Skeletal muscle tissue (tissue), 4 donors: ENCODE data around the gene ADAMTSL5. TPM values are rescaled to one million over a fixed set of nuclear protein-coding genes. Genes with fewer than 3 reads are reported as not detected.

Source experiments
- H3K27ac ChIP-seq: one replicate; pipeline ENCODE4 v1.7.0; 2013; ENCODE audit warnings: mild to moderate bottlenecking, low read depth, low read length, inconsistent platforms
- H3K27me3 ChIP-seq, 3 donors: one replicate each; pipeline ENCODE4 v1.7.0; 2013; ENCODE audit warnings: low read length in 3 of 3; ENCODE audit not compliant: control insufficient read depth in 3 of 3, insufficient read depth in 3 of 3
- H3K36me3 ChIP-seq, 3 donors: one replicate each; pipeline ENCODE4 v1.7.0; 2013; ENCODE audit warnings: low read length in 3 of 3; ENCODE audit not compliant: control insufficient read depth in 3 of 3, insufficient read depth in 3 of 3
- H3K4me1 ChIP-seq, 3 donors: one replicate each; pipeline ENCODE4 v1.7.0; 2013; ENCODE audit warnings: low read length in 3 of 3, mild to moderate bottlenecking in 3 of 3; ENCODE audit not compliant: control insufficient read depth in 3 of 3, insufficient read depth in 3 of 3
- H3K4me3 ChIP-seq, 3 donors: one replicate each; pipeline ENCODE4 v1.7.0; 2013; ENCODE audit warnings: low read length in 3 of 3
- H3K9ac ChIP-seq, 3 donors: one replicate each; pipeline ENCODE4 v1.7.0; 2013; ENCODE audit warnings: low read length in 3 of 3, mild to moderate bottlenecking in 3 of 3, moderate library complexity in 2 of 3, low read depth in 1 of 3
- H3K9me3 ChIP-seq, 3 donors: one replicate each; pipeline ENCODE4 v1.7.0; 2013; ENCODE audit warnings: low read length in 3 of 3; ENCODE audit not compliant: control insufficient read depth in 3 of 3
- total RNA-seq: library from RNA; depleted of rRNA; stranded (reverse); fragments of >200 nt; gene quantifications from one replicate; pipeline ENCODE4 v1.2.3, GENCODE V29; 2014
- donor health status: Osteomylitis.

The ADAMTSL5 gene
- total RNA-seq, 1 donor from 2014 or later: 3.1 TPM

DNA sequence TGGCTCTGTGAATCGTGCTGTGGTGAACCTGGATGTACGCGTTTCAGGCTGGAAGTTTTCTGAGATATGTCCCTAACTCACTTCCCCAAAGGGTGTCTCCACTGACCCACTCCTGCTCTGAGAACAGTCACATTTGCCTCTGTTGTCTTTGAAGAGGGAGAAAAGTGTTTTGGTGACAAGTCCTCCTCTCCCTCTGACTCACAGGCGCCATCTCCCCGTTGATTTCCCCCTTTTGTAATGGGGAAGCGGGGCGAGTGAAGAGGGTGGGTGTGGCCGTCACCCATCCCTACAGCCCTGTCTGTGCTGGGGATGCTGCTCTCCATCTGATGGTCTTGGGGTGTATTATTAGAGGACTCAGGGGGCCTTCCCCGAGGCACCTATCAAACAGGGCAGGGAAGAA lies 53.3 kb downstream of the ADAMTSL5 start:
- no peak overlapping the region for H3K4me3 ChIP-seq
- peaks cover 0 to 7% (median 0%) of the 10 kb centered on the region in 3 donors for H3K36me3 ChIP-seq
- H3K27me3 ChIP-seq: peaks cover 31 to 58% (median 39%) of the 10 kb centered on the region in 3 donors
- H3K4me1 ChIP-seq: peaks cover 0 to 11% (median 3%) of the 10 kb centered on the region in 3 donors
- no peak overlapping the region for H3K27ac ChIP-seq
- H3K9ac ChIP-seq: no peak overlapping the region
- H3K9me3 ChIP-seq: no peaks in the 10 kb centered on the region

DNA sequence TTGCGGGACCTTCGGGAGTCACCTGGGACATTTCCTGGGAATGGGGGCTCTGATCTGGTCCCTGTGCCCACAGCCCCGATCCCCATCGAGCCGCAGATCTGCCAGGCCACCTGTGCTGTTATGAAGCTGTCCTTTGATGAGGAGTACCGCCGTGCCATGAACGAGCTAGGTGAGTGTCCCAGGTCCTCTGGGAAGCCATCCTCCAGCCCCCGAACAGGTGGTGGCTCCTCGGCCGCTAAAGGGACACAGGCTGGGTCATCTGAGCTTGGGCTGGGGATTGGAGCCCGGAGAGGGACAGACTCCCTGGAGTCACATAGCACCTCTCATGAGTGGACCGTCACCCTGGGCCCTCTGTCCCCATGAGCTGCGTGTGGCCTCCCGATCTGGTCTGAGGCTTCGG lies 54.9 kb downstream of the ADAMTSL5 start:
- no peak overlapping the region for H3K27ac ChIP-seq
- no peaks in the 10 kb centered on the region for H3K9me3 ChIP-seq
- H3K36me3 ChIP-seq: peaks cover 0 to 7% (median 0%) of the 10 kb centered on the region in 3 donors
- peaks cover 0 to 21% (median 11%) of the 10 kb centered on the region in 3 donors for H3K4me1 ChIP-seq
- peaks cover 46 to 66% (median 51%) of the 10 kb centered on the region in 3 donors for H3K27me3 ChIP-seq
- H3K9ac ChIP-seq: no peak overlapping the region
- H3K4me3 ChIP-seq: no peak overlapping the region

GRCh38 chr19:1457031-1457739 lies 55.6 kb downstream of the ADAMTSL5 start:
- Histone ChIP-seq H3K36me3 (peaks cover 0 to 7% (median 0%) of the 10 kb centered on the region in 3 donors), H3K27ac (no peak overlapping the region), H3K4me3 (no peak overlapping the region), H3K27me3 (peaks cover 54 to 73% (median 58%) of the 10 kb centered on the region in 3 donors), H3K9me3 (no peaks in the 10 kb centered on the region), H3K9ac (no peak overlapping the region), H3K4me1 (peaks cover 0 to 25% (median 16%) of the 10 kb centered on the region in 3 donors)

DNA sequence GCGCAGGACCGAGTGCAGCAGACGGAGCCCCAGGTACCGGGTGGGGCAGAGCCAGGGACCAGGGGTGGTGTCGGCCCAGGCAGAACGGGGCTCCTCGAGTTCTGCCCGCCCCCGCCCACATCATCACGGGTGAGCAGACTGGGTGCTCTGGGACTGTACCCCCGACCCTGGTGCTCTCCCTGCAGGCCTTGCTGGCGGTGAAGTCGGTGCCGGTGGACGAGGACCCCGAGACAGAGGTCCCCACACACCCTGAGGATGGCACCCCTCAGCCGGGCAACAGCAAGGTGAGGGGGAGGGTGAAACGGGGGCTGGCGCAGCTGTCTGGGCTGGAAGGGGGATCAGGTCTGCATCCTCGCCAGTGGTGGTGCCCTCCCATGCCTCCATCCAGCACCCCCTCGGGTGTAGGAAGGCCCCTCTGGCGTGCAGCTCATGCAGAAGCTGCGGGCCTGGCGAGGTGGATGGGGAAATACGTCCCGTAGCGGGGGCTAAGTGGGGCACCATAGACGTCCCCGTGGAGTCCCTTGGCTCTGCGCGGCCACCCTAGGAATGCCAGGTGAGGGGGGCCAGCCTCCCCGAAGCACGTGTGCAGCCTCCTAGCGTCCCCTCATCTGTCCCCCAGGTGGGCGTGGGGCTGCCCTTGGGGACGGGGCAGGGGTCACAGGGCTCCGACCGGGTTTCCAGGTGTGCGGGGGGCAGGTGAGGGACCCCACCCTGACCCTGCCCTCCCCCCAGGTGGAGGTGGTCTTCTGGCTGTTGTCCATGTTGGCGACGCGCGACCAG lies 56.5 kb downstream of the ADAMTSL5 start:
- H3K27me3 ChIP-seq: peaks cover 61 to 82% (median 66%) of the 10 kb centered on the region in 3 donors
- peaks cover 0 to 25% (median 16%) of the 10 kb centered on the region in 3 donors for H3K4me1 ChIP-seq
- H3K9me3 ChIP-seq: no peaks in the 10 kb centered on the region
- no peak overlapping the region for H3K27ac ChIP-seq
- peaks cover 0 to 7% (median 0%) of the 10 kb centered on the region in 3 donors for H3K36me3 ChIP-seq
- H3K4me3 ChIP-seq: no peak overlapping the region
- H3K9ac ChIP-seq: no peak overlapping the region

- Histone ChIP-seq H3K36me3 (peaks cover 0 to 2% (median 0%) of the 10 kb centered on the region in 3 donors), H3K27ac (no peak overlapping the region), H3K27me3 (peaks cover 69 to 85% (median 74%) of the 10 kb centered on the region in 3 donors), H3K9me3 (no peaks in the 10 kb centered on the region), H3K4me1 (peaks cover 0 to 25% (median 16%) of the 10 kb centered on the region in 3 donors), H3K9ac (no peak overlapping the region), H3K4me3 (no peak overlapping the region)
Measured at GRCh38 chr19:1455336-1456120, 57.3 kb downstream of the ADAMTSL5 start.

Other genes starting within 250 kb of the ADAMTSL5 start
- 413 TPM for gene CIRBP, start 243.7 kb downstream of the ADAMTSL5 start, total RNA-seq
- gene FAM174C, start 237.5 kb downstream of the ADAMTSL5 start, total RNA-seq: 9.4 TPM
- 1.0 TPM for gene EFNA2, start 227.1 kb downstream of the ADAMTSL5 start, total RNA-seq
- 43.3 TPM for gene NDUFS7, start 129.1 kb downstream of the ADAMTSL5 start, total RNA-seq
- 101 TPM for gene GAMT, start 111.5 kb downstream of the ADAMTSL5 start, total RNA-seq
- gene DAZAP1, start 105.4 kb downstream of the ADAMTSL5 start, total RNA-seq: 27.1 TPM
- gene RPS15, start 74.6 kb downstream of the ADAMTSL5 start, total RNA-seq: 354 TPM
- gene APC2, start 62.9 kb downstream of the ADAMTSL5 start, total RNA-seq: 1.0 TPM
- gene C19orf25, start 33.8 kb downstream of the ADAMTSL5 start, total RNA-seq: 11.5 TPM
- 0.52 TPM for gene PCSK4, start 22.7 kb downstream of the ADAMTSL5 start, total RNA-seq
- 2.1 TPM for gene REEP6, start 21.8 kb downstream of the ADAMTSL5 start, total RNA-seq
- gene PLK5, start 11.1 kb upstream of the ADAMTSL5 start, total RNA-seq: not detected
- gene MEX3D, start 55.3 kb upstream of the ADAMTSL5 start, total RNA-seq: 21.4 TPM
- gene MBD3, start 79.8 kb upstream of the ADAMTSL5 start, total RNA-seq: 51.7 TPM
- gene UQCR11, start 92.4 kb upstream of the ADAMTSL5 start, total RNA-seq: 82.5 TPM
- 44.4 TPM for gene TCF3, start 139.6 kb upstream of the ADAMTSL5 start, total RNA-seq
- gene ONECUT3, start 240.5 kb upstream of the ADAMTSL5 start, total RNA-seq: not detected